ENCODE results near the gene GPR68. TPM values are rescaled to one million over a fixed set of nuclear protein-coding genes. Genes with fewer than 3 reads are reported as not detected.
"Not testable (repeated sequence)": the region's sequence is repeated elsewhere in the genome, so short reads cannot be mapped to it uniquely, and the experiment has no call there.

The GPR68 gene
- total RNA-seq, 1 donor, result 1.7 TPM

- Histone ChIP-seq H3K4me1 (ENCODE audit: insufficient read depth, low read length) (peaks cover 84% of the 10 kb centered on the region), H3K4me3 (ENCODE audit: low read length) (no peak overlapping the region), H3K27me3 (ENCODE audit: insufficient read depth, low read length) (no peaks in the 10 kb centered on the region), H3K9me3 (ENCODE audit: low read depth, low read length) (no peaks in the 10 kb centered on the region)
Observed at GRCh38 chr14:91231446-91231845, 13.1 kb downstream of the GPR68 start.

DNA sequence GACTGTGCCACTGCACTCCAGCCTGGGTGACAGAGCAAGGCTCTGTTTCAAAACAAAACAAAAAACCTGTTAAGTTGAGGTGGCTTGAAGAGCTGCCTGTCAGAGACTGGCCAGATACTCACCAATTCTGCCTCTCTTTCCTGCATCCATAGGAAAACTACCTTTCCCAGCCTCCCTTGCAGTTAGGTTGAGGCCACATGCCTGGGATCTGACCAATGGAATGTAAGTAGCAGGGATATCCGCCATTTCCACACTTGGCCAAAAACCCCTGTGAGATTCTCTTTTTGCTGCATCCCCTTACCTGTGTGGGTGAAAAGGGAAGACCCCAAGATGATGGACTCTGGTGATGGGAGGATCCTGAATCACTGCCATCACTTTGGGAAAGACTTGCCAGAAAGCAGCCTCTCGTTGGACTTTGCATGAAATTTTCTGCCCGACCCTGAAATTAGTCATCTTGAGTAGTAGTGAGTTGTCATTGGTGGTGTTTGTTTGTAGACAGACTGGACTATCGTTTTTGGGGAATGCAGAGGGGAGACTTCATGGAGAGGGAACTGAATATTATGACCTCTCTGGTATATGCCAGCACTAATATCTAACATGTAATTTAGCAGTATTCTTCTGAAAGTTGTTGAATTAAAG is 14.0 kb downstream of the GPR68 start:
- peaks cover 89% of the 10 kb centered on the region for H3K4me1 ChIP-seq (ENCODE audit: insufficient read depth, low read length)
- H3K9me3 ChIP-seq (ENCODE audit: low read depth, low read length), result no peaks in the 10 kb centered on the region
- no peak overlapping the region for H3K4me3 ChIP-seq (ENCODE audit: low read length)
- no peaks in the 10 kb centered on the region for H3K27me3 ChIP-seq (ENCODE audit: insufficient read depth, low read length)

- no peak overlapping the region for H3K4me3 ChIP-seq (ENCODE audit: low read length)
- H3K9me3 ChIP-seq (ENCODE audit: low read depth, low read length), result no peaks in the 10 kb centered on the region
- H3K27me3 ChIP-seq (ENCODE audit: insufficient read depth, low read length), result no peaks in the 10 kb centered on the region
- peaks cover 92% of the 10 kb centered on the region for H3K4me1 ChIP-seq (ENCODE audit: insufficient read depth, low read length)
Observed at GRCh38 chr14:91229743-91230200, 14.7 kb downstream of the GPR68 start.

GRCh38 chr14:91229005-91229382 is 15.5 kb downstream of the GPR68 start:
- peaks cover 85% of the 10 kb centered on the region for H3K4me1 ChIP-seq (ENCODE audit: insufficient read depth, low read length)
- no peaks in the 10 kb centered on the region for H3K27me3 ChIP-seq (ENCODE audit: insufficient read depth, low read length)
- no peak overlapping the region for H3K4me3 ChIP-seq (ENCODE audit: low read length)
- H3K9me3 ChIP-seq (ENCODE audit: low read depth, low read length), result no peaks in the 10 kb centered on the region

DNA sequence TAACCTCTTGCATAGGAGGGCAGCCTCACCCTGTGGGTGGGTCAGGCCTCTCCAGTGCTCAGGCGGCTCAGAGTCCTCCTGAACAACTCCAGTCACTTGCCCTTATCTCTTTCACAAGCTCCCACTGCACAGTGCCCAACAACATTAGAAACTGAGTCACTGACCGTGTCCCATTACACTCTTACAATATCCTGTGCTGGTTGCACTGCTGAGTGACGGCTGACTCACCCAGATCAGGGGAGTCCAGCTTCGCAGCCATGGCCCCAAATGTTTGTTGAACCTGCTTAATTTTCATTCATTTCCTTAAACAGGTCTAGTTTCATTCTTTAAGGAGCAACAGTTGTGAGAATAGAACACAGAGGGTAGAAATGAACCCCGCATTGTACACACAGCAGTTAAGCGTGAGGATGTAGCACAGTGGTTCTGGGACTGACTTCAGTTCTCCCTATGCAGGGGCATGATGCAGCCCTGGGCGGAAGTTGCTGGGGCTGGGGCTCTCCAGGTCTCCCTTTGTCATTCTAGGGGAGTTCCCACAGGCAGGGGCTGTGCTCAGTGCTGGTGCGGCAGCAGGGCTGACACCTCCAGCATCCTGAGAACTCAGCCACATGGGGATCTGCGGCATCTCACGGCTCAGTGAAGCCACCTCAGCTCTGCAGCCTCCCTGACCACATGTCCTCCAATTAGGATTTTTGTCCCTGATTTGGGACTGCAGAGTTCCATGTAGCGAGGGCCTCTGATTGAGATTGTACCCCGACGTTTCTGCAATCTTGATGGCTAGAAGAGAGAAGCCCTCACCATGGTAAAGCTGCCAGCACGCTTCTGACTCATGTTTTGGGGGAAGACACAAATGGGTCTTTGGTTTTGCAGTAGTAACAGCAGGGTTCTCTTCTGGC is 16.1 kb downstream of the GPR68 start:
- Histone ChIP-seq H3K4me3 (ENCODE audit: low read length) (no peak overlapping the region), H3K27me3 (ENCODE audit: insufficient read depth, low read length) (no peaks in the 10 kb centered on the region), H3K9me3 (ENCODE audit: low read depth, low read length) (no peaks in the 10 kb centered on the region), H3K4me1 (ENCODE audit: insufficient read depth, low read length) (peaks cover 83% of the 10 kb centered on the region)

DNA sequence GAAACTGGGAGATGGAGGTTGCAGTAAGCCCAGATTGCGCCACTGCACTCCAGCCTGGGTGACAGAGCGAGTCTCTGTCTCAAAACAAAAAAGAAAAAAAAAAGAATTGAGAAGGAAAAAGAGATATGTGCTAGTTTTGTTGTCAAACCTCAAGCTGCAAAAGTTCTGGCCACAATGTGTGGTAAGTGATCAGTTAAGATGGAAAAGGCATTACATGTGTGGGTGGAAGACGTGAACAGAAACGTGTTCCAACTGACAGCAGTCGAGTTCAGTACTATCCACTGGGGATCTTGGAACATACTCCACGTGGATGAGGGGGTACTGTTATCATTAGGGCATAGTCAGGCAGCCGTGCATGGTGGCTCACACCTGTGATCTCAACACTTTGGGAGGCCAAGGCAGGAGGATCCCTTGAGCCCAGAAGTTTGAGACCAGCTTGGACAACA is 17.3 kb downstream of the GPR68 start:
- H3K9me3 ChIP-seq (ENCODE audit: low read depth, low read length), result no peaks in the 10 kb centered on the region
- H3K4me3 ChIP-seq (ENCODE audit: low read length), result no peak overlapping the region
- H3K27me3 ChIP-seq (ENCODE audit: insufficient read depth, low read length), result no peaks in the 10 kb centered on the region
- peaks cover 72% of the 10 kb centered on the region for H3K4me1 ChIP-seq (ENCODE audit: insufficient read depth, low read length)

GRCh38 chr14:91226360-91226759 is 18.1 kb downstream of the GPR68 start:
- H3K4me1 ChIP-seq (ENCODE audit: insufficient read depth, low read length), result peaks cover 63% of the 10 kb centered on the region
- not testable (repeated sequence) for H3K9me3 ChIP-seq (ENCODE audit: low read depth, low read length); H3K4me3 ChIP-seq (ENCODE audit: low read length); H3K27me3 ChIP-seq (ENCODE audit: insufficient read depth, low read length)

GRCh38 chr14:91225025-91225424 is 19.5 kb downstream of the GPR68 start:
- peaks cover 50% of the 10 kb centered on the region for H3K4me1 ChIP-seq (ENCODE audit: insufficient read depth, low read length)
- H3K27me3 ChIP-seq (ENCODE audit: insufficient read depth, low read length), result no peaks in the 10 kb centered on the region
- H3K9me3 ChIP-seq (ENCODE audit: low read depth, low read length), result no peaks in the 10 kb centered on the region
- no peak overlapping the region for H3K4me3 ChIP-seq (ENCODE audit: low read length)

GRCh38 chr14:91223028-91223783 is 21.3 kb downstream of the GPR68 start:
- Histone ChIP-seq H3K9me3 (ENCODE audit: low read depth, low read length) (no peaks in the 10 kb centered on the region), H3K4me3 (ENCODE audit: low read length) (no peak overlapping the region), H3K4me1 (ENCODE audit: insufficient read depth, low read length) (peaks cover 32% of the 10 kb centered on the region), H3K27me3 (ENCODE audit: insufficient read depth, low read length) (no peaks in the 10 kb centered on the region)

GRCh38 chr14:91221270-91221669 is 23.2 kb downstream of the GPR68 start:
- H3K9me3 ChIP-seq (ENCODE audit: low read depth, low read length), result no peaks in the 10 kb centered on the region
- peaks cover 13% of the 10 kb centered on the region for H3K4me1 ChIP-seq (ENCODE audit: insufficient read depth, low read length)
- no peak overlapping the region for H3K4me3 ChIP-seq (ENCODE audit: low read length)
- no peaks in the 10 kb centered on the region for H3K27me3 ChIP-seq (ENCODE audit: insufficient read depth, low read length)

DNA sequence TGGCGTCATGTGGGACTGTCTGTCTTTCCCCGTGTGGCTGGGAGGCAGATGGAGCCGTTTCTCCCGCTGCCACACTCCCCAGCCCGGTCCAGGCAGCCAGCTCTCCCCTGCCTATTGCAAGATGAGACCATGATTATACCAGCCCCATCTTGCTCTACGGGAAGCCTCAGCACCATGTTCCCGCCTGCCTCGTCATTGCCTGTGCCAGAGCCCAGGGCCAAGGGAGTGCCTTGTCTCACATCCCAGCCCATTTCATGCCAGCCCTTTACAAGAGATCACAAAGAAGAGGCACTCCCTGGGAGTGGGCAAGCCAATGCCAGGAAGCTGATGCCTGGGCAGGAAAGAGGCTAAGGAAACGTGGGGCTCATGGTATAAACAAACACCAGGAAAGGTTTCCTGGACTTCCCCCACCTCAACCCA is 23.9 kb downstream of the GPR68 start:
- no peaks in the 10 kb centered on the region for H3K27me3 ChIP-seq (ENCODE audit: insufficient read depth, low read length)
- H3K4me1 ChIP-seq (ENCODE audit: insufficient read depth, low read length), result peaks cover 10% of the 10 kb centered on the region
- H3K4me3 ChIP-seq (ENCODE audit: low read length), result no peak overlapping the region
- no peaks in the 10 kb centered on the region for H3K9me3 ChIP-seq (ENCODE audit: low read depth, low read length)

DNA sequence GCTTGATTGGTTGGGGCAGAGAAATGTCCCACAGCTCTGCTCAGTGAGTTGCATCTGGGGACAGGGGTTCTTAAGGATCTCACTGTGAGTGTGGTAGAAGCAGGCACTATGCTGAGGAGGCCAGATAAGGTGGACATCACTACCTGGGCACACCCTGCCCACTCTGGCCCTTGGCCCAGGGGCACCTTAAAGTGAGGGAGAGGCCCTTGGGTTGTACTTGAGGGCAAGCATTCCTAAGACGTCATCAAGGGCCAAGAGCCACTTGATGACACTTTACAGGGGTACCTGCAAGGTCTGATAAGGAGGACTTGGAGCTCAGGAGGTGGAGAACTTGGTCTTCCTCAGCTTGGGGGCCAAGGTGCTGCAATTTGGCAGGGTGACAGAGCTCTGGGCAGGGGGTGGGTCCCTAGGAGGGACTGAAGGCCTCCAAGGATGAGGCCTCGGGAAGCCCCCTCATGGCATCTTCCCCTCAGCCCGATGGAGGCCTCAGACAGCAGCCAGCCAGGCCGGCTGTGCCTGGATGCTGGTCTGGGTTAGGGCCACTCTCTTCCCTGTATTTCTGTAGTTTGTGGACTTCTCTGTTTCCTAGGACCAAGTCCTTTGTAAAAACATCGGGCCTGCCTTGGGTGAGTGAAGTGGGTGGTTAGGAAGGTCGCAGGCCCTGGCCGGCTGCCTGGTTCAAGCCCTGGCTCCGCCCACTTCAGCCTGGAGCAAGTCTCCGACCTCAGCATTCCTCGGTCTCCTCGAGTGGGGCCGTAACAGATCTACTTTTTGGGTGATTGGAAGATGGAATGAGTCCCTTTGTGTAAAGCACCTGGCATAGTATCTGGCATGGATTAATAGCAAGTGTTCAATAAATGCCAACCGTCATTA is 24.8 kb downstream of the GPR68 start:
- peaks cover 6% of the 10 kb centered on the region for H3K4me1 ChIP-seq (ENCODE audit: insufficient read depth, low read length)
- no peak overlapping the region for H3K4me3 ChIP-seq (ENCODE audit: low read length)
- H3K9me3 ChIP-seq (ENCODE audit: low read depth, low read length), result no peaks in the 10 kb centered on the region
- H3K27me3 ChIP-seq (ENCODE audit: insufficient read depth, low read length), result no peaks in the 10 kb centered on the region

GRCh38 chr14:91218014-91218413 is 26.5 kb downstream of the GPR68 start:
- Histone ChIP-seq H3K4me3 (ENCODE audit: low read length) (no peak overlapping the region), H3K27me3 (ENCODE audit: insufficient read depth, low read length) (no peaks in the 10 kb centered on the region), H3K4me1 (ENCODE audit: insufficient read depth, low read length) (no peaks in the 10 kb centered on the region), H3K9me3 (ENCODE audit: low read depth, low read length) (no peaks in the 10 kb centered on the region)

- H3K4me1 ChIP-seq (ENCODE audit: insufficient read depth, low read length), result no peaks in the 10 kb centered on the region
- H3K4me3 ChIP-seq (ENCODE audit: low read length), result no peak overlapping the region
- H3K27me3 ChIP-seq (ENCODE audit: insufficient read depth, low read length), result no peaks in the 10 kb centered on the region
- H3K9me3 ChIP-seq (ENCODE audit: low read depth, low read length), result no peaks in the 10 kb centered on the region
Observed at GRCh38 chr14:91216731-91217226, 27.7 kb downstream of the GPR68 start.
